Neural crest cell (in vitro differentiated cells): Measurements from ENCODE around the gene CAVIN2. TPM values are rescaled to one million over a fixed set of nuclear protein-coding genes. Genes with fewer than 3 reads are reported as not detected.

Source experiments
- DNase-seq: peaks from one replicate; pipeline ENCODE4 v3.0.0; 2021; ENCODE audit warnings: low read depth, mixed read lengths, low spot score
- H3K27ac Mint-ChIP-seq: one replicate; pipeline ENCODE4 v1.8.0; 2021; ENCODE audit warnings: mild to moderate bottlenecking, mixed read lengths; ENCODE audit not compliant: unreplicated experiment
- H3K27me3 Mint-ChIP-seq: 2 replicates; pipeline ENCODE4 v1.8.0; 2021; ENCODE audit warnings: low read depth, mild to moderate bottlenecking, mixed read lengths
- H3K36me3 Mint-ChIP-seq: 2 replicates; pipeline ENCODE4 v1.8.0; 2021; ENCODE audit warnings: low read depth, mild to moderate bottlenecking, mixed read lengths
- H3K4me1 Mint-ChIP-seq: 2 replicates; pipeline ENCODE4 v1.8.0; 2021; ENCODE audit warnings: mixed read lengths
- H3K4me3 Mint-ChIP-seq: one replicate; pipeline ENCODE4 v1.8.0; 2021; ENCODE audit warnings: mild to moderate bottlenecking, mixed read lengths
- H3K9me3 Mint-ChIP-seq: 2 replicates; pipeline ENCODE4 v1.8.0; 2021; ENCODE audit warnings: mixed read lengths
- CTCF ChIP-seq: fragments of 200-600 bp; sonication (generic); conservative IDR thresholded peaks from 2 replicates; pipeline ENCODE4 v1.5.0; 2021; ENCODE audit warnings: antibody characterized with exemption, mild to moderate bottlenecking
- total RNA-seq: library from RNA; stranded (reverse); gene quantifications from 2 replicates; pipeline ENCODE4 v1.2.1, GENCODE V29; 2021

The CAVIN2 gene
- total RNA-seq, 1 donor from 2014 or later, result not detected

- H3K9me3 Mint-ChIP-seq, result peaks cover 2% of the 10 kb centered on the region
Observed at GRCh38 chr2:191818133-191818532, 28.8 kb downstream of the CAVIN2 start.

GRCh38 chr2:191815010-191815409 is 31.9 kb downstream of the CAVIN2 start:
- no peaks in the 10 kb centered on the region for H3K36me3 Mint-ChIP-seq
- H3K4me1 Mint-ChIP-seq, result peaks cover 20% of the 10 kb centered on the region
- no peak for TF ChIP-seq CTCF
- no peak overlapping the region for H3K4me3 Mint-ChIP-seq
- H3K27ac Mint-ChIP-seq, result no peak overlapping the region
- no peaks in the 10 kb centered on the region for H3K9me3 Mint-ChIP-seq
- no peak for DNase-seq
- no peaks in the 10 kb centered on the region for H3K27me3 Mint-ChIP-seq

More at GRCh38 chr2:191818133-191818532, 28.8 kb downstream of the CAVIN2 start:
- TF ChIP-seq CTCF, result no peak
- no peak overlapping the region for H3K27ac Mint-ChIP-seq
- peaks cover 18% of the 10 kb centered on the region for H3K4me1 Mint-ChIP-seq
- H3K36me3 Mint-ChIP-seq, result no peaks in the 10 kb centered on the region
- no peak overlapping the region for H3K4me3 Mint-ChIP-seq
- no peaks in the 10 kb centered on the region for H3K27me3 Mint-ChIP-seq
- DNase-seq, result no peak

- Mint-ChIP-seq H3K4me1 (peaks cover 12% of the 10 kb centered on the region), H3K4me3 (no peak overlapping the region), H3K27ac (no peak overlapping the region), H3K36me3 (no peaks in the 10 kb centered on the region), H3K9me3 (no peaks in the 10 kb centered on the region), H3K27me3 (no peaks in the 10 kb centered on the region)
- no peak for DNase-seq
- TF ChIP-seq CTCF, result no peak
Observed at GRCh38 chr2:191813943-191814342, 32.9 kb downstream of the CAVIN2 start.

- peak; percentile 69 for DNase-seq
- no peaks in the 10 kb centered on the region for H3K9me3 Mint-ChIP-seq
- peak; percentile 94 for TF ChIP-seq CTCF
- no peak overlapping the region for H3K27ac Mint-ChIP-seq
- H3K4me3 Mint-ChIP-seq, result no peak overlapping the region
- H3K4me1 Mint-ChIP-seq, result peaks cover 5% of the 10 kb centered on the region
- no peaks in the 10 kb centered on the region for H3K27me3 Mint-ChIP-seq
- H3K36me3 Mint-ChIP-seq, result no peaks in the 10 kb centered on the region
Observed at GRCh38 chr2:191811807-191812602, 34.9 kb downstream of the CAVIN2 start.

- no peak overlapping the region for H3K4me3 Mint-ChIP-seq
- DNase-seq, result no peak
- no peak for TF ChIP-seq CTCF
- no peaks in the 10 kb centered on the region for H3K27me3 Mint-ChIP-seq
- no peaks in the 10 kb centered on the region for H3K9me3 Mint-ChIP-seq
- H3K4me1 Mint-ChIP-seq, result peaks cover 5% of the 10 kb centered on the region
- H3K27ac Mint-ChIP-seq, result no peak overlapping the region
- H3K36me3 Mint-ChIP-seq, result no peaks in the 10 kb centered on the region
Observed at GRCh38 chr2:191806396-191806795, 40.5 kb downstream of the CAVIN2 start.
